GM18526 (cell line): ENCODE results near the gene MAPT.

Source experiments
- POLR2A ChIP-seq: IDR thresholded peaks from 3 replicates; pipeline ENCODE4 v1.6.1; 2011; ENCODE audit not compliant: insufficient read length; ENCODE audit errors: extremely low read depth

MAPT gene

GRCh38 chr17:45876539-45876938 lies 17.8 kb upstream of the MAPT start:
- TF ChIP-seq POLR2A, result no peak

- TF ChIP-seq POLR2A, result no peak
Observed at GRCh38 chr17:45877467-45877866, 16.9 kb upstream of the MAPT start.

GRCh38 chr17:45883063-45883462 lies 11.3 kb upstream of the MAPT start:
- TF ChIP-seq POLR2A, result no peak

GRCh38 chr17:45886852-45887251 lies 7.5 kb upstream of the MAPT start:
- TF ChIP-seq POLR2A, result no peak

- TF ChIP-seq POLR2A, result no peak
Observed at GRCh38 chr17:45888392-45888791, 6.0 kb upstream of the MAPT start.

GRCh38 chr17:45889579-45889978 lies 4.8 kb upstream of the MAPT start:
- no peak for TF ChIP-seq POLR2A

GRCh38 chr17:45893725-45894021 lies 681 bp upstream of the MAPT start:
- no peak for TF ChIP-seq POLR2A

- no peak for TF ChIP-seq POLR2A
Observed at GRCh38 chr17:45895304-45895968, 1.1 kb downstream of the MAPT start.

GRCh38 chr17:45895969-45896785 lies 1.8 kb downstream of the MAPT start:
- TF ChIP-seq POLR2A, result no peak

GRCh38 chr17:45896803-45897693 lies 2.7 kb downstream of the MAPT start:
- no peak for TF ChIP-seq POLR2A

GRCh38 chr17:45900136-45900535 lies 5.8 kb downstream of the MAPT start:
- TF ChIP-seq POLR2A, result no peak

GRCh38 chr17:45900723-45901415 lies 6.5 kb downstream of the MAPT start:
- no peak for TF ChIP-seq POLR2A

GRCh38 chr17:45902892-45903346 lies 8.6 kb downstream of the MAPT start:
- no peak for TF ChIP-seq POLR2A

GRCh38 chr17:45904866-45905265 lies 10.5 kb downstream of the MAPT start:
- TF ChIP-seq POLR2A, result no peak

GRCh38 chr17:45905814-45906213 lies 11.5 kb downstream of the MAPT start:
- TF ChIP-seq POLR2A, result no peak

- no peak for TF ChIP-seq POLR2A
Observed at GRCh38 chr17:45906237-45906636, 11.9 kb downstream of the MAPT start.
